GM21717 (cell line): Measurements from ENCODE around the gene PKDREJ.
"Not testable (repeated sequence)": the region's sequence is repeated elsewhere in the genome, so short reads cannot be mapped to it uniquely, and the experiment has no call there.

Experiments used
- ATAC-seq: cut with Tn5 transposase; IDR thresholded peaks from one replicate; pipeline ENCODE4 v1.9.1; 2021; ENCODE audit warnings: mild to moderate bottlenecking, moderate library complexity; ENCODE audit not compliant: unreplicated experiment

The PKDREJ gene

DNA sequence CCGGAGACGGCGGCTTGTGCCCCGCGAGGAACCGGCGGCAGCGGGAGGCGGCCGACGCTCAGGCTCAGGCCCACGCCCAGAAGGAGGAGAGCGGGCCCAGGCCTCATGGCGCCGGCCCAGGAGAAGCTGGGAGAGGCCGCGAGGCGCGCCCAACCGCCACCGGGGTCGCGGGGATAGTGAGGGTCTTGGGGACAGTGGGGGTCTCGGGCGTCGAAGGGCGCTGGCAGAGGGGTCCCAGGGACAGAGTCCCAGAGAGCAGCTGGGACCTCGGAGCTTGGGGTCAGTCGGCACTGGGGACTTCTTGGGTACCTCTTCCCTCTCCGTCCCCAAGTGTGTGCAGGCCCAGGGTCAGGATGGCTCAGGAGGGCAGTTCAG lies at the start of gene PKDREJ:
TSS of gene PKDREJ (minus strand) at position 128 of the 375 bp plus-strand sequence. CDS start at position 107, 21 bp downstream.
- ATAC-seq: no peak

DNA sequence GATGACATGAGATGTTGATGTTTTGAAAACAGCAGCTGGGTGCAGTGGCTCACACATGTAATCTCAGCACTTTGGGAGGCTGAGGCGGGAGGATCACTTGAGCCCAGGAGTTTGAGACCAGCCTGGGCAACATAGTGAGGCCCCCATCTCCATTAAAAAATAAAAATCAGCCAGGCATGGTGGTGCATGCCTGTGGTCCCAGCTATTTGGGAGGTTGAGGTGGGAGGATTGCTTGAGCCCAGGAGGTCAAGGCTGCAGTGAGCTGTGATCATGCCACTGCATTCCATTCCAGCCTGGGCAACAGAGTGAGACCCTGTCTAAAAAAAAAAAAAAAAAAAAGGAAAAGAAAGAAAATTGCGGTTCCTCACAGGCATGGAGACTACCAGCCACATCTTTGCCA lies 49.7 kb upstream of the PKDREJ start:
- ATAC-seq: not testable (repeated sequence)

DNA sequence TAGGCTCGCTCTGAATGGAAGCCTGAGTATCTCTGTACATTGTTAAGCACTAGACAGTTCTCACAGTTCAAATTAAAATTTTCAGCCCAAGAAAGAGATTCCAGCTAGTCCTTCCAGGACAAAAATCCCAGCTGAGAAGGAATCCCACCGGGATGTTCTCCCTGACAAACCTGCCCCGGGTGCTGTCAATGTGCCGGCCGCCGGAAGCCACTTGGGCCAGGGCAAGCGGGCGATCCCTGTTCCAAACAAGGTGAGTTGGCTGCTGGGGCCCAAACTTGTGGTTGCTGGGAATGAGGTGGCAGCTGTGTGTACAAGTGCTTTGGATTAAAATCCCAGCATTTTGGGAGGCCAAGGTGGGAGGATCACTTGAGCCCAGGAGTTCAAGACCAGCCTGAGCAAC lies 48.9 kb upstream of the PKDREJ start:
- no peak for ATAC-seq

DNA sequence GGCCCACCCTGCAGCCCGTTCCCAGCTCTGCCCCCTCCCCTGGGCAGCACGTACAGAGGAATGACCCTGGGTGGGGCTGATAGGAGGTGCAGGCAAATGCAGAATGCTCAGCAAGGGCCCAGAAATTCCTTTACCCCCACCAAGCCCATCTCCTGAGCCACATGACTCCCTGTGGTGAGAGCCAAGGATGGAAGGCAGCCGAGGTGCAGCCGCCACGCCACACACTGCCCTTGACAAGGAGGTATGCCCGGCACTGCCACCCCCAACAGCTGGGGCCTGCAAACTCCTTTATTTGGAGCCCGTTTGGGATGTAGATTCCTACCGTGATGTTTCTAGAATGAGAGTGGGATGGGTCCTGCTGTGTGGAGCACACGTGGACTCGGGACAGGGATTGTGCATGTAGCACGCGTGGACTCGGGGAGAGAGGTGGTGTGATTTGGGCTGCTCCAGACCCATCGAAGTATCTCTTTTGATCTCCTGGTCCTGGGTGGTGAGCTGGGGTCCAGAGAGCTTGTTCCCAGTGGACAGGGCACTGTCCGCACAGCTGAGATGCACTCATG lies 46.5 kb upstream of the PKDREJ start:
- no peak for ATAC-seq

DNA sequence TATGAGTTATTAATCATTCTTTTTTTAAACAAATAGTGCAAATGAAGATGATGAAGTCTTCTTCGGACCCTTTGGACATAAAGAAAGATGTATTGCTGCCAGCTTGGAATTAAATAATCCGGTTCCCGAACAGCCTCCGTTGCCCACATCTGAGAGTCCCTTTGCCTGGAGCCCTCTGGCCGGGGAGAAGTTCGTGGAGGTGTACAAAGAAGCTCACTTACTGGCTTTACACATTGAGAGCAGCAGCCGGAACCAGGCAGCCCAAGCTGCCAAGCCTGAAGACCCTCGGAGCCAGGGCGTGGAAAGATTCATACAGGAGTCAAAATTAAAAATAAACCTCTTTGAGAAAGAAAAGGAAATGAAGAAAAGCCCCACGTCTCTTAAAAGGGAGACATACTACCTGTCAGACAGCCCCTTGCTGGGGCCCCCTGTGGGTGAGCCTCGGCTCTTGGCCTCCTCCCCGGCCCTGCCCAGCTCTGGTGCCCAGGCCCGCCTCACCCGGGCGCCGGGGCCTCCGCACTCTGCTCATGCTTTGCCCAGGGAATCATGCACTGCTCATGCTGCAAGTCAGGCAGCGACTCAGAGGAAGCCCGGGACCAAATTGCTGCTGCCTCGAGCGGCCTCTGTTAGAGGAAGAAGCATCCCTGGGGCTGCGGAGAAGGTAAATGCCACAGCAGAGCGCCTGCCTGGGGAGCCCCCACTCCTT lies 45.3 kb upstream of the PKDREJ start:
- ATAC-seq: no peak

GRCh38 chr22:46303347-46303965 lies 40.3 kb upstream of the PKDREJ start:
- no peak for ATAC-seq

GRCh38 chr22:46300491-46300890 lies 37.3 kb upstream of the PKDREJ start:
- no peak for ATAC-seq

- ATAC-seq: no peak
These were observed 36.0 kb upstream of the PKDREJ start for GRCh38 chr22:46299101-46299500.

GRCh38 chr22:46297151-46297812 lies 34.1 kb upstream of the PKDREJ start:
- peak; percentile 12 for ATAC-seq

- peak; percentile 79 for ATAC-seq
These were observed 33.4 kb upstream of the PKDREJ start, which contains the start of gene GTSE1 for GRCh38 chr22:46296257-46297150. GTSE1 (plus strand) TSS chr22:46296870; CDS start chr22:46297401, 531 bp downstream.

- ATAC-seq: no peak
These were observed 32.3 kb upstream of the PKDREJ start for GRCh38 chr22:46295277-46295971.

DNA sequence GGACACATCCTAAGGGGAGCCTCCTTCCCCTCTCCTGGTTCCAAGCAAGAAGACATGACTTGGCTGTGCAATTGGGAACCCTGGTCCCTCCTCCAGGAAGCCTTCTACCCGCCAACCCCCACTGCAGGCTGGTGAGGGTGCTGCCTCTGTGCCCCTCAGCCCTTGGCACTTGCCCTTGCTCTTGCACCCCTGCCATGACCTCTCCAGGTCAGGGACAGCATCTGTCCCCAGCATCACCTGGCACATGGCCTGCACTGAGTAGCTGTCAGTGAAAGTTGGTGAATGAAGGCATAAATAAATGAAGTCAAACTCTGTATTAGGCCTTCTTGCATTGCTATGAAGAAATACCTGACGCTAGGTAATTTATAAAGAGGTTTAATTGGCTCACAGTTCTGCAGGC lies 31.6 kb upstream of the PKDREJ start:
- ATAC-seq: no peak

GRCh38 chr22:46293577-46294260 lies 30.6 kb upstream of the PKDREJ start:
- no peak for ATAC-seq

- no peak for ATAC-seq
These were observed 29.6 kb upstream of the PKDREJ start for GRCh38 chr22:46292732-46293131.

DNA sequence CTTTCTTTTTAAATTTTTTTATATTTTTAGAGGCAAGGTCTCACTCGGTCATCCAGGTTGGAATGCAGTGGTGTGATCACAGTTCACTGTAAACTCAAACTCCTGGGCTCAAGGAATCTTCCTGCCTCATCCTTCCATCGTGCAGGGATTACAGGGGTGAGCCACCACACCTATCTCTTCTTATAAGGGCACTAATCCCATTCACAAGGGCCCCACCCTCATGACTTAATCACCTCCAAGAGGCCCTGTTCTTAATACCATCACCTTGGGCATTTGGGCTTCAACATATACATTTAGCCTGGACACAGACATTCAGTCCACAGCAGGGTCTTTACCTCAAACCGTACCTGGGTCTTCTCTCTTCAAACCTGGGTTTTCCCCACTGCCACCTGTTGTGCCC lies 29.0 kb upstream of the PKDREJ start:
- ATAC-seq: no peak

- no peak for ATAC-seq
These were observed 28.0 kb upstream of the PKDREJ start for GRCh38 chr22:46290843-46291785.

DNA sequence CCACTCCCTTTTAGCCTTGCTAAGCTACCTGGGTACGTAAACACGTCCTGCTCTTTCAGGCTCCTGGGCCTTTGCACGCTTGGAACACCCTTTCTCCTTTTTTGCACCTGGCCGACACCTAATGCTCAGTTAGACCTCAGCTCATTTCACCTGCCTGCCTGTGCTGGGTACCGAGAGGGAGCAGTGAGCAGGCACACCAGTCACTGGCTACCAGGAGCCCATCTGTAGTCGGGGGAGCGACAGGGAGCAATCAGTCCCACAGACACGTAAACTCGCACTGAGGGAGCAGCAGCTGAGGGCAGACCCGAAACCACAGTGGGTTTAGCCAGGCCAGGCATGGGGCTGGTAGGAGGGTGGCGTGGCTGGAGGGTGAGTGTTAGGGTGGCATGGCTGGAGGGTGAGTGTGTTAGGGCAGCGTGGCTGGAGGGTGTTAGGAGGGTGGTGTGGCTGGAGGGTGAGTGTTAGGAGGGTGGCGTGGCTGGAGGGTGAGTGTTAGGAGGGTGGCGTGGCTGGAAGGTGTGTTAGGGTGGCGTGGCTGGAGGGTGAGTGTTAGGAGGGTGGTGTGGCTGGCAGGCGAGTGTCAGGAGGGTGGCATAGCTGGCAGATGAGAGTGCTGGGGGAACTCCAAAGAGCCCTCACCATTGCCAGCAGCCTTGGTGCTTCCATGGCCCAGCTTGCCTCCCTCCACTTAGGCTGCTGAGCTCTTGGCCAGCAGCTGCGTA lies 27.1 kb upstream of the PKDREJ start:
- ATAC-seq: no peak
